Natural killer cell treated with Interleukin-12 subunit alpha and Interleukin-12 subunit beta and Interleukin-15 and Interleukin-18, amount 100 ng/mL, for 72 hours (primary cell): ENCODE measurements around the gene RNF135. TPM values are rescaled to one million over a fixed set of nuclear protein-coding genes. Genes with fewer than 3 reads are reported as not detected.
"Not testable (repeated sequence)": the region's sequence is repeated elsewhere in the genome, so short reads cannot be mapped to it uniquely, and the experiment has no call there.

Experiments
- ATAC-seq, 2 donors: fragments of 150-1000 bp; cut with Tn5 transposase in 1 of 2; sonication (Bioruptor Pico), chemical (Tn5 transposase) in 1 of 2; 2 replicates each; pipeline ENCODE4 v1.10.0; 2021
- DNase-seq: peaks from one replicate; pipeline ENCODE4 v3.0.0; 2022; ENCODE audit warnings: low spot score
- H3K27ac Mint-ChIP-seq, 2 donors: 1 replicate in 1 of 2; 2 replicates in 1 of 2; pipeline ENCODE4 v1.8.0; 2022; ENCODE audit warnings: mixed read lengths in 2 of 2, mild to moderate bottlenecking in 1 of 2, moderate library complexity in 1 of 2
- H3K27me3 Mint-ChIP-seq, 2 donors: 1 replicate in 1 of 2; 2 replicates in 1 of 2; pipeline ENCODE4 v1.8.0; 2022; ENCODE audit warnings: mixed read lengths in 2 of 2
- H3K36me3 Mint-ChIP-seq: one replicate; pipeline ENCODE4 v1.8.0; 2022; ENCODE audit warnings: mixed read lengths
- H3K4me1 Mint-ChIP-seq, 2 donors: 1 replicate in 1 of 2; 2 replicates in 1 of 2; pipeline ENCODE4 v1.8.0; 2022; ENCODE audit warnings: low read depth in 2 of 2, mixed read lengths in 2 of 2, mild to moderate bottlenecking in 1 of 2
- H3K4me3 Mint-ChIP-seq: one replicate; pipeline ENCODE4 v1.8.0; 2022; ENCODE audit warnings: mixed read lengths
- H3K9me3 Mint-ChIP-seq: 2 replicates; pipeline ENCODE4 v1.8.0; 2022; ENCODE audit warnings: mixed read lengths
- total RNA-seq, 2 donors: library from RNA; stranded (reverse); gene quantifications; one replicate each; pipeline ENCODE4 v1.2.3, GENCODE V29; 2022

The RNF135 gene
- total RNA-seq, 2 donors from 2014 or later: 6.4 to 8.7 TPM

GRCh38 chr17:31002047-31002446, 31.2 kb downstream of the RNF135 start:
- H3K4me3 Mint-ChIP-seq: no peak overlapping the region
- peaks cover 4% of the 10 kb centered on the region for H3K36me3 Mint-ChIP-seq
- DNase-seq (no peak), ATAC-seq (no peak)
- H3K9me3 Mint-ChIP-seq: no peaks in the 10 kb centered on the region
- peaks cover 0 to 5% of the 10 kb centered on the region in 2 donors for H3K4me1 Mint-ChIP-seq
- no peak overlapping the region for H3K27ac Mint-ChIP-seq
- H3K27me3 Mint-ChIP-seq: no peaks in the 10 kb centered on the region

DNA sequence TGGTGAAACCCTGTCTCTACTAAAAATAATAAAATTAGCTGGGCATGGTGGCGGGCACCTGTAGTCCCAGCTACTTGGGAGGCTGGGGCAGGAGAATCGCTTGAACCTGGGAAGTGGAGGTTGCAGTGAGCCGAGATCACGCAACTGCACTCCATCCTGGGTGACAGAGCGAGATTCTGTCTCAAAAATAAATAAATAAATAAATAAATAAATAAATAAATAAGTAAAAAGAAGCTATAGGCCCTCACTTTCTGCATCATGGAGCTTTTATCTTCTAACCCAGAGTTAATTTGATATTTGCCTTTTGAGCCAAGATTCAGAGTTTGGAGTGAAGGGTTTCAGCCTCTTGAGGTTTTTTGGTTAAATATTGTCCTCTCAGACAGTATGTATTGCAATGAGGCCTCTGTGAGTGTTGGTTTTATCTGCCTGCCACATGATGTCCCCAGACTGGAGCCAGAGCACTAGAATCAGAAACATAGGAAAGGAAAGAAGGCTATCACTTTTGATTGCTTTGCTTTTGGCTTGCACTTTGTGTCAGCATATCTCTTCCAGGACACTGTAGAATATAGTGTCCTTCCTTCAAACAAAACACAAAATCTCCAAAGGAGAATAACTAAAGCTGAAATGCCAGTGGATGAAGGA, 32.5 kb downstream of the RNF135 start:
- H3K4me3 Mint-ChIP-seq: no peak overlapping the region
- H3K4me1 Mint-ChIP-seq: peaks cover 8 to 18% of the 10 kb centered on the region in 2 donors
- H3K36me3 Mint-ChIP-seq: no peaks in the 10 kb centered on the region

DNA sequence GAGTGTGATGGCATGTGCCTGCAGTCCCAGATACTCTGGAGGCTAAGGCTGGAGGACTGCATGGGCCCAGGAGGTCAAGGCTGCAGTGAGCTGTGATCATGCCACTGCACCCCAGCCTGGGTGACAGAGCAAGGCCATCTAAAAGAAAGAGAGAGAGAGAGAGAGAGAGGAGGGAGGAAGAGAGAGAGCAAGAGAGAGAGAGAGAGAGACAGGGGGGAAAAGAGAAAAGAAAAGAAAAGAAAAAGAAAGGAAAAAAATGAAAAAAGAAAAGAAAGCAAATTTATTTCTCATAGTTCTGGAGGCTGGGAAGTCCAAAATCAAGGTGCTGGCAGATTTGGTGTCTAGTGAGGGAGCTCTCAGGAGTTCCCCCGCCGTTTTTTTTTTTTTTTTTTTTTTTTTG, 33.3 kb downstream of the RNF135 start:
- H3K27me3 Mint-ChIP-seq: no peaks in the 10 kb centered on the region
- ATAC-seq (no peak), DNase-seq (no peak)
- H3K4me1 Mint-ChIP-seq: peaks cover 12 to 22% of the 10 kb centered on the region in 2 donors
- no peaks in the 10 kb centered on the region for H3K9me3 Mint-ChIP-seq
- H3K36me3 Mint-ChIP-seq: no peaks in the 10 kb centered on the region
- H3K4me3 Mint-ChIP-seq: no peak overlapping the region
- H3K27ac Mint-ChIP-seq: peak overlapping the region in 1 of 2 donors; percentile 16

More for the DNA sequence above, 32.5 kb downstream of the RNF135 start:
- H3K9me3 Mint-ChIP-seq: no peaks in the 10 kb centered on the region
- no peak for ATAC-seq
- H3K27me3 Mint-ChIP-seq: no peaks in the 10 kb centered on the region
- no peak for DNase-seq
- H3K27ac Mint-ChIP-seq: no peak overlapping the region

- Mint-ChIP-seq H3K27ac (peak overlapping the region; percentile 76 to 91), H3K4me3 (peak overlapping the region; percentile 86)
These were observed 37.0 kb downstream of the RNF135 start for GRCh38 chr17:31007695-31008373.

GRCh38 chr17:31008374-31009041, 37.7 kb downstream of the RNF135 start:
- Mint-ChIP-seq H3K27me3 (no peaks in the 10 kb centered on the region), H3K36me3 (no peaks in the 10 kb centered on the region), H3K9me3 (no peaks in the 10 kb centered on the region), H3K4me3 (peak overlapping the region; percentile 86), H3K4me1 (peaks cover 17 to 29% of the 10 kb centered on the region in 2 donors), H3K27ac (peak overlapping the region; percentile 76 to 91)
- DNase-seq (peak; percentile 78), ATAC-seq (peak; percentile 94 to 95)

More at GRCh38 chr17:31007695-31008373, 37.0 kb downstream of the RNF135 start:
- Mint-ChIP-seq H3K9me3 (no peaks in the 10 kb centered on the region), H3K27me3 (no peaks in the 10 kb centered on the region), H3K36me3 (no peaks in the 10 kb centered on the region), H3K4me1 (peaks cover 17 to 29% of the 10 kb centered on the region in 2 donors)
- DNase-seq (no peak), ATAC-seq (no peak)

DNA sequence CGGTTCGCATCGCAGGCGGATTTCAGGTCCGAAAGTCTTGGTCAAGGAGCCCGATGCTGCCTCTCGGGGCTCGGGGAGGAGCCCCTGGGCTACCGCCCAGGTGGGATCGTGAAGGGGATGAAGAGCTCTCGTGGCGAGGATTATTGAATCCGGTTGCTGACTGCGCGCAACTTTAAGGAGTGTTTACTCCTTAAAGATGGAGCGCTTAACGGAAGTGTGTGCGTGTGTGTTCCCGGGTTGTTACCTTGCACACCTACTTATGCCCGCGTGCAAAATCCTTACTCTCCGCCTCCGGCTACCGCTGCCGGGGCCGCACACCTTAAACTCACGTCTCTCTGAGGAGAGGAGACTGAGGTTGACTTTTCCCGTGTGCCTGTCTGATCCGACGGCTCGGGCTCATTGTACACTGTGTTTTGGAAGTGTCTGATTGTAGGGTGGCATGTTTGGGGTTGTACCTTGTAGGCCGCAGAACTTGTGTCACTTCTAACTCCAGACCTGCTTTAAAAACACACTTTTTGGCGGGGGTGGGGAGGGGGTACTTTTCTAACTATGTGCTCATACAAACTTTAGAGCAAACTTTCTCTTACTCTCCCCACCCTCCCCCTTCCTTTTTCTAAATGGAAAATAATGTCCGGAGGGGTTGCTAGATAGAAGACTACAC, 38.3 kb downstream of the RNF135 start:
- H3K9me3 Mint-ChIP-seq, H3K27me3 Mint-ChIP-seq, DNase-seq, H3K36me3 Mint-ChIP-seq: not testable (repeated sequence)
- Mint-ChIP-seq H3K4me1 (peaks cover 17 to 29% of the 10 kb centered on the region in 2 donors), H3K4me3 (peak overlapping the region; percentile 86), H3K27ac (peak overlapping the region; percentile 76 to 91)
- ATAC-seq: peak; percentile 7 to 39

DNA sequence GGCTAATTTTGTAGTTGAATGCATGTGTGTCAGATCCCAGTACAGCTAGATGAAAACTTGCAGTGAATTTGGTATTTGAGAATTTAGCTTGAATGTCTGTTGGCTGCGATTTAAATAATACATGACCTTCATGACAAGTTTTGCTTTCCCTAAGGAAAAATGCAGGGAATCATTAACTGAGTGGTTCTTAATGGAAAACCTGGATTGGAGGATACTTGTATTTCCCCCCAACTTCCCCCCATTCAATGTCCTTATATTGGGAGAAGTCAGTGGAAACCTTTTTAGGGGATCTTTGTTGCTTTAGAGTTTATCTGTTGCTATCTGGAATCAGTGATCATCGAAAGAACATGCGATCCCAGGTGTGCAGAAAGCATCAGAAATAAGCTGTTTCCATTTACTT, 39.2 kb downstream of the RNF135 start:
- Mint-ChIP-seq H3K4me1 (peaks cover 17 to 29% of the 10 kb centered on the region in 2 donors), H3K4me3 (peak overlapping the region; percentile 71), H3K27ac (peak overlapping the region; percentile 16 to 79)
- H3K27me3 Mint-ChIP-seq, DNase-seq, H3K36me3 Mint-ChIP-seq, ATAC-seq, H3K9me3 Mint-ChIP-seq: not testable (repeated sequence)

GRCh38 chr17:31013844-31014243, 43.0 kb downstream of the RNF135 start:
- Mint-ChIP-seq H3K27ac (no peak overlapping the region), H3K9me3 (no peaks in the 10 kb centered on the region), H3K36me3 (no peaks in the 10 kb centered on the region), H3K4me3 (no peak overlapping the region), H3K4me1 (peaks cover 8 to 10% of the 10 kb centered on the region in 2 donors), H3K27me3 (no peaks in the 10 kb centered on the region)
- DNase-seq (no peak), ATAC-seq (no peak)

GRCh38 chr17:31015639-31016038, 44.8 kb downstream of the RNF135 start:
- no peaks in the 10 kb centered on the region for H3K36me3 Mint-ChIP-seq
- peaks cover 0 to under 1% of the 10 kb centered on the region in 2 donors for H3K4me1 Mint-ChIP-seq
- DNase-seq (no peak), ATAC-seq (no peak)
- no peak overlapping the region for H3K4me3 Mint-ChIP-seq
- H3K9me3 Mint-ChIP-seq: no peaks in the 10 kb centered on the region
- H3K27ac Mint-ChIP-seq: no peak overlapping the region
- H3K27me3 Mint-ChIP-seq: no peaks in the 10 kb centered on the region

DNA sequence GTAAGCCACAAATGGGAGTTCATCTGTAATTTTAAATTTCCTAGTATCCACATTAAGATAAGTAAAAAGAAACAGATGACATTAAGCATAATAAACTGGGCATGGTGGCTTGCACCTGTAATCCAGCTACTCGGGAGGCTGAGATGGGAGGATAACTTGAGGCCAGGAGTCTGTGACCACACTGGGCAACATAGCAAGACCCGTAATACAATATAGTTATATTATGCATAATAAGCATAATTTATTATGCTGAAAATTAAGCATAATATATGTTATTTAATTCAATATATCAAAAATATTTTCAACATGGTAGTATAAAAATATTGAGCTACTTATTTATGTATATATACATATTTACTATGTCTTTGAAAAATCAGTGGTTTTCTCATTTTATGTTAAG, 48.2 kb downstream of the RNF135 start:
- no peak overlapping the region for H3K4me3 Mint-ChIP-seq
- no peak for ATAC-seq
- peaks cover 0 to 3% of the 10 kb centered on the region in 2 donors for H3K4me1 Mint-ChIP-seq
- no peak for DNase-seq
- no peaks in the 10 kb centered on the region for H3K9me3 Mint-ChIP-seq
- H3K27me3 Mint-ChIP-seq: no peaks in the 10 kb centered on the region
- H3K27ac Mint-ChIP-seq: no peak overlapping the region
- no peaks in the 10 kb centered on the region for H3K36me3 Mint-ChIP-seq

- H3K4me1 Mint-ChIP-seq, H3K4me3 Mint-ChIP-seq, H3K36me3 Mint-ChIP-seq, ATAC-seq, H3K27ac Mint-ChIP-seq, DNase-seq, H3K27me3 Mint-ChIP-seq, H3K9me3 Mint-ChIP-seq: not testable (repeated sequence)
These were observed 52.3 kb downstream of the RNF135 start for GRCh38 chr17:31023171-31023570.

- DNase-seq (no peak), ATAC-seq (no peak)
- no peaks in the 10 kb centered on the region for H3K9me3 Mint-ChIP-seq
- H3K4me1 Mint-ChIP-seq: no peaks in the 10 kb centered on the region
- no peaks in the 10 kb centered on the region for H3K27me3 Mint-ChIP-seq
- H3K36me3 Mint-ChIP-seq: no peaks in the 10 kb centered on the region
- no peak overlapping the region for H3K27ac Mint-ChIP-seq
- H3K4me3 Mint-ChIP-seq: no peak overlapping the region
These were observed 61.0 kb downstream of the RNF135 start for GRCh38 chr17:31031841-31032240.

- H3K9me3 Mint-ChIP-seq, H3K27ac Mint-ChIP-seq, H3K4me3 Mint-ChIP-seq, DNase-seq, ATAC-seq, H3K27me3 Mint-ChIP-seq, H3K36me3 Mint-ChIP-seq, H3K4me1 Mint-ChIP-seq: not testable (repeated sequence)
These were observed 64.8 kb downstream of the RNF135 start for GRCh38 chr17:31035611-31036010.

DNA sequence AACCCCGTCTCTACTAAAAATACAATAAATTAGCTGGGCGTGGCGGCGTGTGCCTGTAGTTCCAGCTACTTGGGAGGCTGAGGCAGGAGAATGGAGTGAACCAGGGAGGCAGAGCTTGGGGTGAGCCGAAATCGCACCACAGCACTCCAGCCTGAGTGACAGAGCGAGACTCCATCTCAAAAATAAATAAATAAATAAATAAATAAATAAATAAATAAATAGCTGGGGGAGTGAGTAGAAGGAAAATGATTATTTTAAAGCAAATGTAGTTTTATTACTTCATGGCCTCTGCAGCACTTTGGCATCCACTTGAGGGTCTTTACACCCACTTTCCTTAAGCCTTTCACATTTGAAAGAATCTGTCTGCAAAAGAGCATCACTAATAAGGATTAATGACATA, 70.0 kb downstream of the RNF135 start:
- H3K27me3 Mint-ChIP-seq, H3K4me1 Mint-ChIP-seq, H3K36me3 Mint-ChIP-seq, DNase-seq, H3K4me3 Mint-ChIP-seq, H3K27ac Mint-ChIP-seq, H3K9me3 Mint-ChIP-seq, ATAC-seq: not testable (repeated sequence)
